CD14-positive monocyte (primary cell): ENCODE measurements around the gene PADI4. TPM values are rescaled to one million over a fixed set of nuclear protein-coding genes. Genes with fewer than 3 reads are reported as not detected.

Experiments
- DNase-seq, 3 donors: peaks; one replicate each; pipeline ENCODE4 v3.0.0-alpha.2; 2011 to 2022
- H2AFZ ChIP-seq: 2 replicates; pipeline ENCODE4 v1.6.0; 2012; ENCODE audit warnings: mild to moderate bottlenecking, low read depth, low read length, inconsistent platforms; ENCODE audit not compliant: insufficient read depth, poor library complexity, severe bottlenecking
- H3K27ac ChIP-seq, 2 donors: 1 replicate in 1 of 2; 2 replicates in 1 of 2; pipeline ENCODE4 v1.5.1; 2012 to 2013; ENCODE audit warnings: low read length in 2 of 2, control low read depth in 1 of 2, inconsistent platforms in 1 of 2, low read depth in 1 of 2, mild to moderate bottlenecking in 1 of 2
- H3K27me3 ChIP-seq, 2 donors: one replicate each; pipeline versions ENCODE4 v1.6.0 to v1.6.1; 2011 to 2013; ENCODE audit warnings: low read length in 2 of 2; ENCODE audit not compliant: control insufficient read depth in 2 of 2, insufficient read depth in 2 of 2
- H3K36me3 ChIP-seq, 2 donors: replicated peaks in 1 of 2; 1 replicate in 1 of 2; 2 replicates in 1 of 2; pipeline versions ENCODE4 v1.5.1 to v1.6.1; 2012 to 2013; ENCODE audit warnings: low read length in 2 of 2, control low read depth in 1 of 2, inconsistent platforms in 1 of 2, mild to moderate bottlenecking in 1 of 2; ENCODE audit not compliant: insufficient read depth in 2 of 2, control insufficient read depth in 1 of 2
- H3K4me1 ChIP-seq, 2 donors: 1 replicate in 1 of 2; 2 replicates in 1 of 2; pipeline versions ENCODE4 v1.5.1 to v1.6.1; 2012 to 2013; ENCODE audit warnings: low read length in 2 of 2, control low read depth in 1 of 2, inconsistent platforms in 1 of 2, mild to moderate bottlenecking in 1 of 2, moderate library complexity in 1 of 2; ENCODE audit not compliant: insufficient read depth in 2 of 2, control insufficient read depth in 1 of 2
- H3K4me2 ChIP-seq: replicated peaks from 2 replicates; pipeline ENCODE3; 2012; ENCODE audit warnings: low read length, moderate library complexity, mild to moderate bottlenecking; ENCODE audit not compliant: poor library complexity, severe bottlenecking; ENCODE audit errors: extremely low read depth
- H3K4me3 ChIP-seq, 3 experiments: fragments of 200-600 bp in 1 of 3; sonication (generic) in 1 of 3; replicated peaks in 1 of 3; 1 replicate in 2 of 3; 2 replicates in 1 of 3; pipeline ENCODE4 v1.5.1; 2011 to 2013; ENCODE audit warnings: low read length in 3 of 3, mild to moderate bottlenecking in 3 of 3, control low read depth in 2 of 3, low read depth in 2 of 3, inconsistent platforms in 1 of 3, moderate library complexity in 1 of 3
- H3K79me2 ChIP-seq: 2 replicates; pipeline ENCODE4 v1.6.0; 2012; ENCODE audit warnings: mild to moderate bottlenecking, control low read depth, inconsistent platforms, low read length, moderate library complexity; ENCODE audit not compliant: insufficient read depth
- H3K9ac ChIP-seq: 2 replicates; pipeline ENCODE4 v1.6.0; 2017; ENCODE audit warnings: low read length, mild to moderate bottlenecking; ENCODE audit not compliant: insufficient read depth, poor library complexity, severe bottlenecking
- H3K9me3 ChIP-seq, 2 donors: replicated peaks in 1 of 2; 1 replicate in 1 of 2; 2 replicates in 1 of 2; pipeline versions ENCODE4 v1.5.1 to v1.6.1; 2012 to 2013; ENCODE audit warnings: low read length in 2 of 2, control low read depth in 1 of 2; ENCODE audit not compliant: control insufficient read depth in 1 of 2, insufficient read depth in 1 of 2
- H4K20me1 ChIP-seq: 2 replicates; pipeline ENCODE4 v1.6.0; 2012; ENCODE audit warnings: mild to moderate bottlenecking, low read length, control low read depth, moderate library complexity; ENCODE audit not compliant: insufficient read depth
- H3K27ac Mint-ChIP-seq, 7 donors: one replicate each; pipeline ENCODE4 v1.8.0; 2020; ENCODE audit warnings: mild to moderate bottlenecking in 7 of 7, mixed read lengths in 7 of 7, moderate library complexity in 6 of 7, inconsistent platforms in 2 of 7
- H3K27me3 Mint-ChIP-seq, 3 donors: one replicate each; pipeline ENCODE4 v1.8.0; 2021 to 2022; ENCODE audit warnings: low read depth in 3 of 3, mild to moderate bottlenecking in 3 of 3, mixed read lengths in 3 of 3, moderate library complexity in 3 of 3, inconsistent platforms in 1 of 3
- H3K36me3 Mint-ChIP-seq, 2 donors: one replicate each; pipeline ENCODE4 v1.8.0; 2020; ENCODE audit warnings: mixed read lengths in 2 of 2, inconsistent platforms in 1 of 2, mild to moderate bottlenecking in 1 of 2
- H3K4me1 Mint-ChIP-seq: one replicate; pipeline ENCODE4 v1.8.0; 2020; ENCODE audit warnings: mild to moderate bottlenecking, mixed read lengths
- H3K4me3 Mint-ChIP-seq, 2 donors: one replicate each; pipeline ENCODE4 v1.8.0; 2020; ENCODE audit warnings: mild to moderate bottlenecking in 2 of 2, mixed read lengths in 2 of 2, moderate library complexity in 1 of 2
- H3K9me3 Mint-ChIP-seq, 7 donors: one replicate each; pipeline ENCODE4 v1.8.0; 2020 to 2022; ENCODE audit warnings: mixed read lengths in 7 of 7, mild to moderate bottlenecking in 6 of 7, moderate library complexity in 6 of 7, inconsistent platforms in 2 of 7
- WGBS: methylation state at CpG from one replicate; pipeline ENCODE4 v1.1.5; 2013; ENCODE audit warnings: missing lambda C conversion rate; ENCODE audit not compliant: insufficient coverage; 5-methylcytosine and 5-hydroxymethylcytosine counted together
- intact Hi-C, 2 donors: fragments of 100-400 bp; cut with micrococcal nuclease; formaldehyde crosslinking; loops; one replicate each; pipeline versions ENCODE4 v1.15.0 to v1.15.1; 2023
- polyA plus RNA-seq, 3 donors: library from polyadenylated mRNA; depleted of rRNA in 1 of 3; unstranded in 2 of 3; stranded (reverse) in 1 of 3; fragments of 300-500 nt in 2 of 3; fragments of >200 nt in 1 of 3; fragmentation: Illumina TruSeq in 2 of 3; gene quantifications; 1 replicate in 2 of 3; 2 replicates in 1 of 3; pipeline ENCODE4 v1.2.3, GENCODE V29; 2012 to 2021
- TF ChIP-seq, protein P1 (sequence below): fragments of 200-600 bp; IDR thresholded peaks from one replicate; pipeline ENCODE4 v1.8.0; 2022; ENCODE audit warnings: antibody characterized with exemption, mild to moderate bottlenecking

Gene PADI4
- polyA plus RNA-seq, 3 donors: 160 to 356 (median 164) TPM

DNA sequence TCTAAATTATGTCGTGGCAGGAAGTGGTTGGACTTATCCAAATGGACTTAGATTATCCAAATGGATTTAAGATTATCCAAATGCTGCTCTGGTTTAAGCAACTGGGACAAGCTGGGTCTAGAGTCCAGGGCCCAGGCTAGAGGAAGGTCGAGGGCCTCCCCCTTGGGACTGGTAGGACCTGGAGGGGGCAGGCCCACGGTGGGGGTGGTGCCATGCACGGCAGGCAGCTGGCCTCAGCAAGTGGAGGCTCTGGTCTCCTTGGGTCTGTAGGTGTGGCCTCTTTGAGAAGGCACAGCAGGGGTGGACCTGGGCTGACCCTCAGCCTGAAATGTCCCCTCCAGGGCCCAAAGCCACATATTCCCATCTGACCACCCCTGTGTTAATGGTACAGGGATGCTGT, 93.8 kb downstream of the PADI4 start:
- Histone ChIP-seq H3K27ac (no peak overlapping the region), H3K4me2 (no peak overlapping the region), H2AFZ (no peak overlapping the region), H3K36me3 (peaks cover under 1 to 6% of the 10 kb centered on the region in 2 donors), H3K27me3 (no peaks in the 10 kb centered on the region), H3K9ac (no peak overlapping the region), H3K9me3 (no peaks in the 10 kb centered on the region), H4K20me1 (peaks cover 10% of the 10 kb centered on the region), H3K4me3 (no peak overlapping the region), H3K79me2 (no peaks in the 10 kb centered on the region), H3K4me1 (peaks cover 9 to 31% of the 10 kb centered on the region in 2 donors)
- Mint-ChIP-seq H3K4me3 (no peak overlapping the region), H3K36me3 (peaks cover 2 to 6% of the 10 kb centered on the region in 2 donors), H3K27ac (no peak overlapping the region), H3K27me3 (peaks cover 0 to 2% (median 0%) of the 10 kb centered on the region in 3 donors), H3K9me3 (no peaks in the 10 kb centered on the region), H3K4me1 (peaks cover 16% of the 10 kb centered on the region)
- TF ChIP-seq, protein P1, sequence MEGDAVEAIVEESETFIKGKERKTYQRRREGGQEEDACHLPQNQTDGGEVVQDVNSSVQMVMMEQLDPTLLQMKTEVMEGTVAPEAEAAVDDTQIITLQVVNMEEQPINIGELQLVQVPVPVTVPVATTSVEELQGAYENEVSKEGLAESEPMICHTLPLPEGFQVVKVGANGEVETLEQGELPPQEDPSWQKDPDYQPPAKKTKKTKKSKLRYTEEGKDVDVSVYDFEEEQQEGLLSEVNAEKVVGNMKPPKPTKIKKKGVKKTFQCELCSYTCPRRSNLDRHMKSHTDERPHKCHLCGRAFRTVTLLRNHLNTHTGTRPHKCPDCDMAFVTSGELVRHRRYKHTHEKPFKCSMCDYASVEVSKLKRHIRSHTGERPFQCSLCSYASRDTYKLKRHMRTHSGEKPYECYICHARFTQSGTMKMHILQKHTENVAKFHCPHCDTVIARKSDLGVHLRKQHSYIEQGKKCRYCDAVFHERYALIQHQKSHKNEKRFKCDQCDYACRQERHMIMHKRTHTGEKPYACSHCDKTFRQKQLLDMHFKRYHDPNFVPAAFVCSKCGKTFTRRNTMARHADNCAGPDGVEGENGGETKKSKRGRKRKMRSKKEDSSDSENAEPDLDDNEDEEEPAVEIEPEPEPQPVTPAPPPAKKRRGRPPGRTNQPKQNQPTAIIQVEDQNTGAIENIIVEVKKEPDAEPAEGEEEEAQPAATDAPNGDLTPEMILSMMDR: no peak
- intact Hi-C loops: loop anchor here (5.0 to 10.0 kb wide), 4 partner anchors 157 to 340 kb away; partner anchors contain the start of genes PADI2 (in 1 of the 2) and PADI3 (in 1 of the 2)
- WGBS: 91% methylated on average over 3 of the region's 4 CpGs
- no peak for DNase-seq

DNA sequence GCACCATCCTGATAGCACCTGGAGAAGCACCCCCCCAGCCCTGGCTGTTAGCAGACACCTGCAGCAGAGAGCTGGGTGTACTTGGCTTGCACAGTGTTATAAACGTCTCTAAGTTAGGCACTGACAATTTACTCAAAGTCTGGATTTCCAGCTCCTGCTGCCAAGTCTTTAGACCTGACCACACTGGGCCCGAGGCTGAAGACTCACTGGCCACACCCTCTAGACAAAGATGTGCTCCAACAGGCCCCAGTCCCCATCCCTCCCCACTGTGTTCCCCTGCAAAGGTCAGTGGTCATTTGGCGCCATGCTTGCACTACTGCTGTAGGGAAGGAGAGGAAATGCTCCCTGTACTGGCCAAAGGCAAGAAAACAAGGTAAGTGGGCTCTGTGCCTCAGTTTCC, 95.1 kb downstream of the PADI4 start:
- H3K27ac Mint-ChIP-seq: no peak overlapping the region
- Histone ChIP-seq H3K79me2 (no peaks in the 10 kb centered on the region), H3K27me3 (no peaks in the 10 kb centered on the region), H3K27ac (no peak overlapping the region), H3K9me3 (no peaks in the 10 kb centered on the region), H2AFZ (no peak overlapping the region), H3K36me3 (peaks cover 13 to 15% of the 10 kb centered on the region in 2 donors), H4K20me1 (peaks cover 15% of the 10 kb centered on the region), H3K4me1 (peaks cover 5 to 22% of the 10 kb centered on the region in 2 donors), H3K4me2 (no peak overlapping the region), H3K9ac (no peak overlapping the region), H3K4me3 (no peak overlapping the region)
- peaks cover 14 to 19% of the 10 kb centered on the region in 2 donors for H3K36me3 Mint-ChIP-seq
- intact Hi-C loops: loop anchor here (5.0 to 10.0 kb wide), 4 partner anchors 158 to 341 kb away; partner anchors contain the start of genes PADI2 (in 1 of the 2) and PADI3 (in 1 of the 2)
- peaks cover 12% of the 10 kb centered on the region for H3K4me1 Mint-ChIP-seq
- H3K27me3 Mint-ChIP-seq: peaks cover 0 to 2% (median 0%) of the 10 kb centered on the region in 3 donors
- TF ChIP-seq, protein P1: no peak
- 100% methylated on average over 1 of the region's 3 CpGs for WGBS
- H3K9me3 Mint-ChIP-seq: no peaks in the 10 kb centered on the region
- no peak overlapping the region for H3K4me3 Mint-ChIP-seq
- no peak for DNase-seq
